ENCODE results near the gene SUFU. TPM values are rescaled to one million over a fixed set of nuclear protein-coding genes. Genes with fewer than 3 reads are reported as not detected.
"Not testable (repeated sequence)": the region's sequence is repeated elsewhere in the genome, so short reads cannot be mapped to it uniquely, and the experiment has no call there.

Gene SUFU
- 21.3 TPM for polyA plus RNA-seq (2012; ENCODE audit: insufficient read depth, insufficient read length, low read depth)

GRCh38 chr10:102503264-102504178 lies at the start of gene SUFU:
TSS of gene SUFU (plus strand) at chr10:102503972. CDS start at chr10:102504153, 181 bp downstream.
- no peaks in the 10 kb centered on the region; the same call in 1 of the 2 replicates for H3K36me3 ChIP-seq
- TF ChIP-seq CTCF (IDR thresholded peaks at IDR 0.05; ENCODE audit: low read depth, low read length), result peak; percentile 94
- H3K4me1 ChIP-seq, result no peaks in the 10 kb centered on the region
- no peaks in the 10 kb centered on the region for H3K9me3 ChIP-seq
- DNase-seq, result peak; percentile 98
- no peaks in the 10 kb centered on the region for H3K27me3 ChIP-seq
- H3K4me3 ChIP-seq (ENCODE audit: low read depth, low read length), result peak within 1 kb of the TSS; percentile 90

GRCh38 chr10:102454662-102455487 lies 48.9 kb upstream of the SUFU start:
- not testable (repeated sequence) for DNase-seq; H3K36me3 ChIP-seq; H3K4me3 ChIP-seq (ENCODE audit: low read depth, low read length)

GRCh38 chr10:102455893-102456471 lies 47.8 kb upstream of the SUFU start:
- H3K9me3 ChIP-seq, result no peaks in the 10 kb centered on the region
- no peak for TF ChIP-seq CTCF (IDR thresholded peaks at IDR 0.05; ENCODE audit: low read depth, low read length)
- H3K36me3 ChIP-seq, result no peaks in the 10 kb centered on the region
- no peak overlapping the region for H3K4me3 ChIP-seq (ENCODE audit: low read depth, low read length)
- H3K27me3 ChIP-seq, result no peaks in the 10 kb centered on the region
- H3K4me1 ChIP-seq, result no peaks in the 10 kb centered on the region
- DNase-seq, result no peak

More at GRCh38 chr10:102454662-102455487, 48.9 kb upstream of the SUFU start:
- not testable (repeated sequence) for H3K4me1 ChIP-seq, H3K27me3 ChIP-seq, H3K9me3 ChIP-seq

- TF ChIP-seq CTCF (IDR thresholded peaks at IDR 0.05; ENCODE audit: low read depth, low read length), result no peak
- Histone ChIP-seq H3K4me1 (no peaks in the 10 kb centered on the region; the same call in 1 of the 2 replicates), H3K4me3 (ENCODE audit: low read depth, low read length) (no peak overlapping the region), H3K9me3 (no peaks in the 10 kb centered on the region), H3K27me3 (no peaks in the 10 kb centered on the region), H3K36me3 (no peaks in the 10 kb centered on the region)
- no peak for DNase-seq
These were observed 46.1 kb upstream of the SUFU start for GRCh38 chr10:102457591-102458150.

GRCh38 chr10:102458656-102459055 lies 45.1 kb upstream of the SUFU start:
- H3K4me3 ChIP-seq (ENCODE audit: low read depth, low read length), result no peak overlapping the region
- DNase-seq, result no peak
- H3K9me3 ChIP-seq, result no peaks in the 10 kb centered on the region
- no peaks in the 10 kb centered on the region for H3K36me3 ChIP-seq
- no peak for TF ChIP-seq CTCF (IDR thresholded peaks at IDR 0.05; ENCODE audit: low read depth, low read length)
- no peaks in the 10 kb centered on the region; the same call in 1 of the 2 replicates for H3K4me1 ChIP-seq
- H3K27me3 ChIP-seq, result no peaks in the 10 kb centered on the region

- DNase-seq, result no peak
- Histone ChIP-seq H3K4me3 (ENCODE audit: low read depth, low read length) (peak overlapping the region; percentile 83), H3K27me3 (no peaks in the 10 kb centered on the region), H3K36me3 (no peaks in the 10 kb centered on the region), H3K9me3 (no peaks in the 10 kb centered on the region), H3K4me1 (no peaks in the 10 kb centered on the region; the same call in 1 of the 2 replicates)
- no peak for TF ChIP-seq CTCF (IDR thresholded peaks at IDR 0.05; ENCODE audit: low read depth, low read length)
These were observed 43.0 kb upstream of the SUFU start for GRCh38 chr10:102460836-102461186.

Measured in BE2C (cell line).